Stimulated activated CD4-positive, alpha-beta T cell treated with anti-CD3 and anti-CD28 coated beads, Interleukin-12 subunit alpha, Interleukin-12 subunit beta, amount 100 ng/mL, for 4 hours (primary cell): ENCODE measurements around the gene GEMIN7.

Experiments used
- DNase-seq: peaks from one replicate; pipeline ENCODE4 v3.0.0-alpha.2; 2020

The GEMIN7 gene

GRCh38 chr19:45133661-45134060 lies 54.6 kb downstream of the GEMIN7 start:
- DNase-seq, result no peak

DNA sequence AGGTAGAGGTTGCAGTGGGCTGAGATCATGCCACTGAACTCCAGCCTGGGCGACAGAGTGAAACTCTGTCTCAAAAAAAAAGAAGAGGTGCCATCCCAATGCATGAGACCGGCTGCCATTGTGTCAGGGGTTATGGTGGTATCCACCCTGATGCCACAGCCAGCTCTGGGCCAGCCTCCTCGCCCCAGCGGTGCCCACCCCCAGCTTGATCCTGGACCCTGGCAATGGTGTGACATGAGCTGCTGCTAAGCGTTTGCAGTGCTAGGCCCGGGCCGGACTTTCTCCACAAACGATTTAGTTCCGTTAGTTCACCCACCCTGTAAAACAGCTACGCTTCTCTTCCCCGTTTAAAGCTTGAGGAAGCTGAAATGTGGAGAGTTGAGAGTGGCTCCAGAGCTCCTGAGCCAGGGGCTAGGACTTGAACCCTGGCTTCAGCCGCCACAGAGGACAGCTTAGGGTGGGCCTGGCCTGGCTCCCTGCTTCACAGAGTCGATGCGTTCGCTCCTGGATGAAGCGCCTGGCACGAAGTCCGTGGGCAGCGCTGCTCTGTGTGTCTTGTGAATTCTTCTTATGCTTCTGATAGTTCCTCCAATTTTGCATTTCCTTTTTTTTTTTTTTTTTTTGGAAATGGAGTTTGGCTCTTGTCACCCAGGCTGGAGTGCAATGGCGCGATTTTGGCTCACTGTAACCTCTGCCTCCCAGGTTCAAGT lies 56.3 kb downstream of the GEMIN7 start:
- no peak for DNase-seq

DNA sequence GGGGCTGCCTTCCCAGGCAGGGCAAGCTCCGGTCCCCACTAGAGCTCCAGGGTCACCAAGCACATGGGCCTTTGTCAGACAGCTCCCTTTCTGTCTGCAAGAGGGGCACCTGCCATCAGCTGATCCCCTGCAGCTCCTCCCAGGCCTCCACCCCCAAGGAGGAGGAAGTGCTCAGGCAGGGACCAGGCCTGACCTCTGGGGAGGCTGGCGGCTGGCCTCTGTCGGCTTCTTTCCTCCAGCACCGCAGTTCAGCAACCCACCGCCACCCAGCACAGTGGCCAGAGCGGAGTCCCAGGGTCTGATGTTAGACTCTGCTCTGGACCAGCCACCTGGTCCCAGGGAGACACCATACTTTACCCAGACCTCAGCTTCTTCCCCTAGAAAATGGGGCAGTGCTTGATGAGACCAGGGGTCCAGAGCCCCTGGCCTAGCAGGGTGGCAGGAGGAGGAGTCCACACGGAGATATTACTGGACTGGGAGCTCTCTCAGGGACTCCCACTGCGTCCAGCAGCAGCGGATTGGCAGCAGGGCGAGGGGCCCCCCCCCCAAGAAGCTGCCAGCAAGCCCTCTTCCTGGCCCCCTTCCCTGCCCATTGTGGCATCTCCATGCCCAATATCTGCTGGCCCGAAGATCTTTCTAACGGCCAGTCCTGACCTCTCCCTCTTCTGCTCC lies 57.6 kb downstream of the GEMIN7 start:
- DNase-seq, result no peak

GRCh38 chr19:45137179-45137761 lies 58.2 kb downstream of the GEMIN7 start:
- no peak for DNase-seq

DNA sequence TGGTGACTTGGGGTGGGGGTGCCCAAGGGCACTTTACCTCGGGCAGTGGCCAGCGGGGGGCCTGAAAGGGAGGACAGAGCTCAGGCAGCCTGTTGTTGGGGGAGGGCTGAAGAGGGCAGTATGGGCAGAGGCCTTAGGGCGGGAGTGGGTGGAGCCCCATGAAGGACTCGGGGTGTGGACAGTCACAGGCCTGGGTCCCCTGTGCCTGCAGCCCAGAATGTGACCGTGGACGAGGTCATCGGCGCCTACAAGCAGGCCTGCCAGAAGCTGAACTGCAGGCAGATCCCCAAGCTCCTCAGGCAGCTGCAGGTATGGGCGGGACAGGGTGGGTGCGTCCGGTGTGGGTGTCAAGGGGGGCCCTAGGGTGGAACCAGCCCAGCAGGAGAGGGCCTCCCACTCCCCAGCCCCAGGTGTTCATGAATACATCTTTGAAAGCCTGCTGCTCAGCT lies 59.3 kb downstream of the GEMIN7 start:
- no peak for DNase-seq

DNA sequence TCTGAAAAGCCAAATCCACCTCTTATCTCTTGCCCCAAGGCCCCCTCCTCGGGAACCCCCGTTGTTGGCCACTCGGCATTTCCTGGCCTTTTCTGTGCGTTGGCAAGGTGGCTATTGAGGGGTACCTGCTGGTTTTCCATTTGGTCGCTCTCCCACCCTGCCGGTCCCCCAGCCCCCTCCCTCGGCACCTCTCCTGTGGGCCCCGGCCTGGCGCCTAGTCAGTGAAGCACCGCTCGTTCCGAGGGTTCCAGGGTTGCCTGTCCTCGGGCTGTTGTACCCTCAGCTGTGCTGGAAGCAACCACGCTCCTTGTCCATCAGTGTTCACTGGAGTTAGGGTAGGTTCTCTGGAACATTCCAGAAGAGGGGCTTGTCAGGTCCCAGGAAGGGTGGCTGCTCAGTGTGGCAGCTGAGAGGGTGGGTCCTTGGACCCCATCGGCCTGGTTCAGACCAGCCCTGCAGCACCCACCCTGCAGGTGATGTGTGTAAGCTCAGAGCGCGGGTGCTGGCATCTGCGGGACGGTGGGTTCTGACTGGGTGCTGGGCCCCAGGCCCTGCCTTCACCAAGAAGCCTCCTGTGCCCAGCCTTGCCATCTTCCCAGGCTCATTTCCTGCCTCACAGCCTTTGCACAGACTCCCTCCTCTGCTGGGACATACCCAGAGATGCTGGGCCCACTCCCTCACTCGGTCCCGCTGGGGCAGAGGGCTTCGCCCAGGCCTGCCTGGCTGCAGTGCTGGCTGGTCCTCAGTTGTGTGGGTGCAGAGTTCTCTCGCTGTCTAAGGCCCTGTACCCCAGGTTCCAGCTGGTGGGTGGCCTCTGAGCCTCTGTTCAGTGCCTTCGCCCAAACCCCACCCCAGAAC lies 60.5 kb downstream of the GEMIN7 start:
- no peak for DNase-seq

GRCh38 chr19:45140144-45140503 lies 61.1 kb downstream of the GEMIN7 start:
- DNase-seq, result no peak

DNA sequence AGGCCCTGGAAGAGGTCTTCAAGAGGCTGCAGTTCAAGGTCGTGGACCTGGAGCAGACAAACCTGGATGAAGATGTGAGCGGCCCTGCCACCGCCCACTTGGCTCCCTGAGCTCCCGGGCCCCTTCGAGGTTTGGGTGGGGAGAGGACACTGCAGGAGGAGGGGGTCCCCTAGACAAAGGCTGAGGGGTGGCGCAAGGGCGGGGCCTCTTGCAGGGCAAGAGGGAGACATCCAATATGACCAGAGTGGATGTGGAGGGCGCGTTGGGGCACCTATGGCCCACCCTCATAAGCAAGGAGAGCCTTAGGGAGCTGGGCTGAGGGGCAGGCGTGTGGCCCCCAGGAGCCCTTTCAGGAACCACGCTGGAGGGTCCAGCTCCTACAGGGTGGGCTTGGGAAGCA lies 61.5 kb downstream of the GEMIN7 start:
- DNase-seq, result no peak
